Stimulated activated CD8-positive, alpha-beta memory T cell treated with anti-CD3 and anti-CD28 coated beads, Interleukin-12 subunit alpha, Interleukin-12 subunit beta, amount 100 ng/mL, for 1 hour (primary cell): ENCODE results near the gene RANGAP1.
"Not testable (repeated sequence)": the region's sequence is repeated elsewhere in the genome, so short reads cannot be mapped to it uniquely, and the experiment has no call there.

Source experiments
- DNase-seq: peaks from one replicate; pipeline ENCODE4 v3.0.0-alpha.2; 2020; ENCODE audit warnings: low read depth

Gene RANGAP1

DNA sequence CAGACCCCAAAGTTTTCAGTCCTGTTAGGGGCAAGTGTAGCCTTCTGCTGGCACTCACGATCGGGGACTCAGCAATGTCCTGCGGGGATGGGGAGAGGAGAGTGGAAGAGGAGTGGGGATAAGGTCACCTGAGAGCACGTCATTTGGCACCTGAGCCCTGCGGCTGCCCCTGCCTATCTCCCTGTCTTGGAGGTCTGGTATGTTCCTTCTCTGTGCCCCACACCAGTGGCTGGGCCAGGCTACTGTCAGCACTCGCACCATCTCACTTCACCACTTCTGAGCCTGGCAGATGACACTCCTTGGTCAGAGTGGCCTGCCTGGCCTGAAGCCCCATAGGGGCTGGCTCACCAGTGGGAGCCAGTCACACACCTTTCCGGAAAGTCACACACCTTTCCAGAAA lies 25.1 kb downstream of the RANGAP1 start:
- no peak for DNase-seq

DNA sequence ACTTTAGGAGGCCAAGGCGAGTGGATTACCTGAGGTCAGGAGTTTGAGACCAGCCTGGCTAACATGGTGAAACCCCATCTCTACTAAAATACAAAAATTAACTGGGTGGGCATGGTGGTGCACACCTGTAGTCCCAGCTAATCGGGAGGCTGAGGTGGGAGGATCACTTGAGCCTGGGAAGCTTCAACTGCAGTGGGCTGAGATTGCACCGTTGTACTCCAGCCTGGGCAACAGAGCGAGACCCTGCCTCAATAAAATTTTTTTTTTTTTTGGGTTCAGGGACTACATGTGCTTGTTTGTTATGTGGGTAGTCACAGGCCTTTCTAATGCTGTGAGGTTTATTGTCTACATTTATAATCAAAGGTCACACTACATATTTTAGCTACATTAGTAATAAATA lies 26.2 kb downstream of the RANGAP1 start:
- DNase-seq: not testable (repeated sequence)

DNA sequence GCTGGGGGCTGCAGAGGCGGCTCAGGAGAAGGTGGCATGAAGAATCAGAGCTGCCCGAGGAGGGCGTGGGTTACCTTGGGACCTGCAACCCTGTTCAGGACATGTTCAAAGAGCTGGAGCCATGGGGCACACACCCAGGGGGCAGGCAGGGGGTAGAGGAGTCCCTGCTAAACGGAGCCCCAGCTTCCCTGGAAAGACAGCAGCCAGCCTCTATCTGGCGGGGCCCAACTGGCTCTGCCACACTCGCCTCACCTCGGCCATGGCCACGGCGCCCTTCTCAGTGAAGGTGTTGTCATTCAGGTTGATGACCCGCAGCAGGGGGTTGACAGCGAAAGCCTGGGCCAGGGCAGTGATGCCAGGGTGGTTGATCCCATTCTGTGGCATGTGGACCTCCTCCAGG lies 28.3 kb downstream of the RANGAP1 start:
- no peak for DNase-seq

DNA sequence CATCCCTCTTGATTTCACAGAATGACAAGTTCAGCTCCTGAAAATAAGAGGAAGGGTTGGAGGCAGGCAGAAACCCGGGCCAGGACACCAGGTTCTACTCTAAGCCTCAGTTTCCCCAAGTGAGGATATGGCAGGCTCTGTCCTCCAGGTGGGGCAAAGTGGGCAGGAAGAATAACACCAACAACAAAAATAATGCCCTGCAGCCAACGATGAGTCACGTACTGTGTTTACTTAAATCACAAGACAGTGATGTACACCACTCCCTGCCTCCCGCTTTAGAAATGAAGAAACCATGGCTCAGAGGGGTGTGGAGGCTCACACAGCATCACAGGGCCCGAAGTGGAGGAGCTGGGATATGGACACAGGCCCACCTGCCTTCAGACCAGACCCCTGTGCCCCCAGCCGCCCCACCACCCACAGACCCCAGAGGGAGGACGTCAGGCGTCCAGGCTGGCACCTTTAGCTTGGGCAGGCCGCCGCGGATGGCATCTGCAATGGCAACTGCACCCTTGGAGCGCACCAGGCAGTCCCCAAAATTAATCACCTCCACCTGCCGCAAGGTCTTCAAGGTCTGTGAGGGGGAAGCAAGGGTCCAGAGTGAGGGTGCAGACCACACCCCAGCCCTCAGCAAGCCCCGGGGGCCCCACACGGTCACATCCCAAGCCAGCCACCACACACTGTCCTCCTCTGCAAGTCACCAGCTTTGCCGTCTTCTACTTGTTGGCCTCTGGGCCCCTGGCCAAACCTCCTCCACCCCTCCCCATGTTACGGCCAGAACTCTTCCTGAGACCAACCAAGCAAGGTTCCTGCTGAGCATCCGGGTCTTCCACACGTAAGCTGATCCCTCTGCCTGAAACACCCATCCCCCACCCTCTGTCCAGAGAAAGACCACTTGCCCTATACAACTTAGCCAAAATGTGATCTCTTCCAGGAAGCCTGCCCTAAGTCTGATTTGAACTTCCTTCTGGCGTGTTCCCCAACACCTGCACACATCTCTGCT lies 29.4 kb downstream of the RANGAP1 start:
- no peak for DNase-seq

DNA sequence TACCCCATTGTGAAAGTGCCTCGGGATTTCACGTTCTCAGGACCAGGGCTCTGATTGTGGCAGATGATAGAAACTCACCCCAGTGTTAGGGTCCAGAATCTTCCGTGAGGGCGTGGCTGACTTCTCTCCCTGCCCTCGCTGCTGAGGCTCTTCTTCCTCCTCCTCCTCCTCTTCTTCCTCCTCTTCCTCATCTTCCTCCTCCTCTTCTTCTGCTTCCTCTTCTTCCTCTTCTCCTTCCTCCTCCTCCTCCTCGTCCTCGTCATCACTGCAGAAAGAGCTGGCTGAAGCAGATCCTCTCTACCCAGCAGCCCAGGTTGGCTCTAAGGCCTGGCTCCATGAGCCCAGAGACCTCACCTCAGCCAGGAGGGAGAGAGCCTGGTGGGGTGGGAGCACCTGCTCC lies 31.8 kb downstream of the RANGAP1 start:
- DNase-seq: no peak

DNA sequence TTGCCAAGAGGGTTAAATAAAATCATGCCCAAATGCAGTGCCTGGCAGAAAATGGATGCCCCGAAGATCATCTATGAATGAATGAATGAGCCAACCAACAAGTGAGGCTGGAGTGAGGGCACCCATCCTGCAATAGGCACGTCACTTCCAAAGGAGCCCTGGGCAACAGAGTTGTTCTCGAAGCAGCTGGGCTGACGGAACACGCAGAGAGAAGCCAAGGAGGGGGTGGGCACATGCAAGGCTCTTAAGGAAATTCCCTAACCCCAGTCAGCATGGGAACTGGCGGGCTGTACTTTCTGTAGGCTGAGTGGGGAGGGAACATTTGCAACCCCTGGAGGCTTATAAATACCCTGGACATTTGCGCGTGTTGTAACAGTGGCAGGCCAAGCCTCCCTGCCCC lies 33.6 kb downstream of the RANGAP1 start:
- no peak for DNase-seq

DNA sequence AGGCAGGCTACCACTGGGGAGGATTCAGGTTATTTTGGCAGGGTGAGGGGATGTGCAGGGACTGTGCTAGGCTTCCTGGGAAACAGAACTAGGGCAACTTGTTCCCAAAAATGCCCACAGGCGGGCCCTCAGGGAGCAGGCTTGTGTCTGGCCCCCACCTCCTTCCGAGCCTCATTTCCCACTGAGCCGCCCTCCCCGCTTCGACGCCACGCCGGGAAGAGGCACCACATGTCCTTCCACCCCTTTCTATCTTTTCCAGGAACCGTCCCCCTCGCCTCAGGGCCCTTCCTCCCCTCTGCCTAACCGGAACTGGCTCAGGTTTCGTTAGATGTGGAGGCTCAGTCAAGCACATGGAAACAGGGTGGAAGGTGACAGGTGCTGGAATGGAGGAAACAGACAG lies 35.9 kb downstream of the RANGAP1 start:
- no peak for DNase-seq

DNA sequence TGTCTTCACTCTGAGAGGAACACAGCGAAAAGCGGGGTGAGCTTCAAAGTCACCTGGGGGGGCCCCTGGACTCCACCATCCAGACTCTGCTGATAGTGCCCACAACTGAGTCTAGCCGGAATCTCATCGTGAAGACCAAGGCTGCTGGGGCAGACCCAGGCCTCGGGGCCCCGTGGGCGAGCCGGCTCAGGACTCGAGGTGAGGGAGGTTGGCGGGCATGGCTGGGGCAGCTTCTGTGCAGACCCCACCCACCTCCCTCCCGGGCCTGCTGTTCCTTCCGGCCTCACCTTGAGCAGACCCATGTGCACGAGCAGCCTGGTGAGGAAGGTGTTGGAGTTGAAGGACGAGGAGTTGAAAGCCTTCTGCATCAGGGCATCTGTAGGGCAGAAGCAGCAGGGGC lies 36.5 kb downstream of the RANGAP1 start:
- no peak for DNase-seq

DNA sequence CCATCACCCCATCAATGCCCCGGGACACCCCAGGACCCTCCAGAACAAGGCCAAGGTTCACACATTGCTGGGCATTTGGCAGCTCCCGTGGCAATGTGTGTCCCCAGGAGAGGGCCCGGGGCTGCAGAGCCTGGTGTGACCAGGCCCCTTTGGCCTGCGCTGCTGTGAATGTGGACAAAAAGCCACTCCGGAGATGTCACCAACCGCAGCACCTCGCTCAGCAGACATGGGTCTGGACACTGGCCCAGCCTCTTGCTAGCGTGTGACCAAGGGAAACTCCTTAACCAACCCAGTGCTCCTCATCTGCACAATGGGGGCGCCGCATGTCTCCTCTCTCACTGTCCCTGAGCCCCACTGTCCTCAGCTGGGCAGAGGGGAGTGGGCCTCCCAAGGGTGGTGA lies 37.2 kb downstream of the RANGAP1 start:
- no peak for DNase-seq

DNA sequence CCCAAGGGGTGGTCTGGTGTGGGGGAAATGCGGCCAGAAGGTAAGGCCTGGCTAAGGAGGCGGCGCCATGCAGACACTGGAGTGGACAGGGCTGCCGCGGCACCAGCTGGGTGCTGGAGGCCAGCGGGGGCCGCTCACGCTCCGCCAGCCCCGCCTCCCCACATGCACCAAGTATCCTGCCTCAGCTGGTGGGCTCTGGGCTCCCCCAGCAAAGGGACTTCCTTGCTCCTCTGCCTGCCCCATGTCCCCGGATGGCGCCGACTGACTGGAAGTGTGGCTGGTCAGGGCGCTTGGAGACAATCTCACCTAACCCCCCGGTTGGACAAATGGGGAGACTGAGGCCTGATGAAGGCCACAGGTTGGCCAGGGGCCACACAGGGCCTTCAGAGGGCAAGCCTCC lies 37.7 kb downstream of the RANGAP1 start:
- no peak for DNase-seq

DNA sequence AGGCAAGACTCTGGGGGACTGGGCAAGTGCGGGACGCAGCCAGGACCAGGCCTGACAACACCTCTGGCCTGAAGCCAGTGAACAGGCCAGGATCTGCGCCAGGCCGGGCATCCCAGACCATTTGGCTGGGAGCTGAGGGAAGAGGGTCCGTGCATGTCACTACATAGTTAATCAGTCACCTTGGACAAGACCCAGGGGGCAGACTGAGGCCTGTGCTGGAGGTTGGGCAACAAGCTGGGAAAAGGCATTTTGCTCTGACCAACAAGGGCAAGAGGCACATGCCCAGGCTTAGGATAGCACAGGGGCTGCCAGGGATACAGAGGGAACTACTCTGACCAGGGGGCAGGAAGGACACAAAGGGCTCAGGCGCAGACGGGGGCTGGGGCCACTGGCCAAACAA lies 38.3 kb downstream of the RANGAP1 start:
- DNase-seq: no peak

DNA sequence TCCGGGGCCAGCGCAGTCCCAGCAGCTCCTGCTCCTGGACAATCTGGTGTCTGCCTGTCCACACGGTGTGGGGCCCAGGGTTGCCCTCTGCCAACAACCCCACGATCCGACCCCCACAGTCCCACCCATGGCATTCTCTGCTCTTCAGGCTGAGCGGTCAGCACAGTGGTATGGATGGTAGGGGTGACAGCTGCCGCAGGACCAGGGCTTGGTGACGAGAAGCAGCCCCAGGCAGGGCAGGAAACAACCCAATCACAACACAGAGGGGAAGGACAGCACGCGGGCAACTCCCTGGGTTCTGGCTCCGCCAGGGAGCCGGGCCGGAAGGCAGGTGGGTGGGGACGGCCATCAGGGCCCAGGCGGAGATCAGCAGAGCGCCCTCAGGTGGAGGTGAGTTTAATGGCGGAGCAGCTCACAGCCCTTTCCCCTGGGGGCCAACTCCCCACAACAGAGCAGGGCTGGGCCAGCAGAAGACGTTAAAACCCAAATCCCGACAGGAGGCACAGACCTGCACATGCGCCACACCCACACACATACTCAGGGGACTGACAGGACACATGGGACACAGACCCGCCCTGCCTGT lies 40.0 kb downstream of the RANGAP1 start:
- DNase-seq: no peak

DNA sequence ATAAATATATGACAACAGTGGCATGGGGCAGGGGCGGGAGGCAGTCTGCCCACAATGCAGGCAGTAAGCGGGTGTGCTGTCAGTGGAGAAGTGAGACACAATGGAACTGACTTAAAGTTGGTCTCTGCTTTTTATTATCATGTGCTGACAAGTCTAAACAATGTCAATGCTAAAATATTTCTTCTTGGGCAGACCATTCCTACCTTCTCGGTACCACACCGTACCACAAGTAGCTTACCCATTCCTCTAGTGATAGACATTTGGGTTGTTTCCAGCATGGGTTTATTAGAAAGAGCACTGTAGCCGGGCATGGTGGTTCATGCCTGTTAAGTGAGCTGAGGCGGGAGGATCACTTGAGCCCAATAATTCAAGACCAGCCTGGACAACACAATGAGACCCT lies 42.6 kb downstream of the RANGAP1 start:
- no peak for DNase-seq

DNA sequence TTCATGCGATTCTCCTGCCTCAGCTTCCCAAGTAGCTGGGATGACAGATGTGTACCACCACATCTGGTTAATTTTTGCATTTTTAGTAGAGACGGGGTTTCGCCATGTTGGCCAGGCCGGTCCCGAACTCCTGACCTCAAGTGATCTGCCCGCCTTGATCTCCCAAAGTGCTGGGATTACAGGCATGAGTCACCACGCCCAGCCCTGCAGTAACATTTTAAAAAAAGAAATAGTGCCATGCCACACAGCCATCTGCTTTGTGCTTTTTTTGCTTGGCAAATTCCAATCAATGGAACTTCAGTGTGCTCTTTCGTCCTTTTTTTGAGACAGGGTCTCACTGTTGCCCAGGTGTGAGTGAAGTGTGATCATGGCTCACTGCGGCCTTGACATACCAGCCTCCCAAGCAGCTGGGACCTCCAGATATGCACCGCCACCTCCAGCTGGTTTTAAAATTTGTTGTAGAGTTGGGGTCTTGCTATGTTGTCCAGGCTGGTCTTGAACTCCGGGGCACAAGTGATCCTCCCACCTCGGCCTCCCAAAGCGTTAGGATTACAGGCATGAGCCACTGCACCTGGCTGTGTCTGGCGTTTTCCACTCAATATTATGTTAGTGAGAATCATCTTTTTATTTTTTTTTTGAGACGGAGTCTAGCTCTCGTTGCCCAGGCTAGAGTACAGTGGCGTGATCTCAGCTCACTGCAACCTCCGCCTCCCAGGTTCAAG lies 43.4 kb downstream of the RANGAP1 start:
- DNase-seq: no peak

DNA sequence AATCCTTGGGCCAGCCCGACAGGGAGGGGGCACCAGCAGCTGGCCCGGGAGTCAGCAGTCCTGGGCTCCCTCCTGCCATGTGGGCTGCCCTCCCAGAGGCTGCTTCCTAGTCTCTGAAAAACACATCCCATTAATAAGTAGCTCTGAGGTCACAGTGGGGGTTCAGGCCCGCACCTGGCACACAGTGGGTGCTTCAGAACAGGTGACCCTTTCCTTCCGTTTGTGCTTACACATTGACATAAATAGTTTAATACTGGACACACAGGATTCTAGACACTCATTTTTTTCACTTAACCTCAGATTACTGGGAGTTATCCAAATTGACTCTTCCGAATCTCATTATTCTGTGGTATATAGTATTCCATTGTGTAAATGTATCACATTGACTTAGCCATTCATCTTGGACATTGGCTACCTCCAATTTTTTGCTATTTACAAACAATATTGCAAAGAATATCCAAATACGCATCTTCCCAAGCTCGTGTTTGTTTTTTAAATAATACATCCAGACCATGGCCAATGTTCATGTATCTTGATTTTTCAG lies 44.8 kb downstream of the RANGAP1 start:
- DNase-seq: no peak

DNA sequence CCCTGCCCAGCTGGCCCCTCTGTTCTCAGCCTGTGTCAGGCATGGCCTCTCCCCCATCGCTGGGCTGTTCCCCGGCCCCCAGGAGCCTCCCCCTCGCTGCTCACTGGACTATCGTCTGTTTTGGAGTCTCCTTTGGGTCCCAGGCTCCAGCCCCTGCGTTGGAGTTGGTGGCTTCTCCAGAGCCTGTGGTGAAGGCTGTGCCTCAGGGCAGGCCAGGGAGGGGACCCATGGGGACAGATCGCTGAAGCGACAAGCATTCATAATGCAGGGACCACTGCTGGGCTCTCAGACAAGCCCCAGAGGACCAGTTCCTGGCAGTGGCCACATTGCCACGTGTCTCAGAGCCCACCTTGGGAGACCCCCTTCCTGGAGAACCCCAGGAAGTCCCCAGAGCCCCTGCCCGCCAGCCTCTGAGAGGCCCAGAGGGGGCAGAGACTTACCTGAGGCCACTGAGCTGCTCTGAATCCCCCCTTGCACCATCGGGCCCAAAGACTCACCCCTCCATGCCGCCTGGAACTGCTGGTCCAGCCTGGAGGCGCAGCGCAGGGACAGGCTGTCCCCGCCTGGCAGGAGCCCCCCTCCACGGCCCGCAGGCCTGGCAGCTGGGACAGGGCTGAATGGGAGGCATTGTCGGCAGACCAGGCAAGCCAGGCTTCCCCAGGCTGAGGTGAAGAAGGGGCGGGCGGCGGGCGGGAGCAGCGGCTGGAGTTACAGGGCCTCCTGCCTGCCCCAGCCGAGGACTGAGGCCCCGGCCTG lies 45.4 kb downstream of the RANGAP1 start, which contains the start of gene CHADL:
TSS of gene CHADL (minus strand) at position 555 of the 756 bp plus-strand sequence. CDS start at position 505, 50 bp downstream.
- no peak for DNase-seq

DNA sequence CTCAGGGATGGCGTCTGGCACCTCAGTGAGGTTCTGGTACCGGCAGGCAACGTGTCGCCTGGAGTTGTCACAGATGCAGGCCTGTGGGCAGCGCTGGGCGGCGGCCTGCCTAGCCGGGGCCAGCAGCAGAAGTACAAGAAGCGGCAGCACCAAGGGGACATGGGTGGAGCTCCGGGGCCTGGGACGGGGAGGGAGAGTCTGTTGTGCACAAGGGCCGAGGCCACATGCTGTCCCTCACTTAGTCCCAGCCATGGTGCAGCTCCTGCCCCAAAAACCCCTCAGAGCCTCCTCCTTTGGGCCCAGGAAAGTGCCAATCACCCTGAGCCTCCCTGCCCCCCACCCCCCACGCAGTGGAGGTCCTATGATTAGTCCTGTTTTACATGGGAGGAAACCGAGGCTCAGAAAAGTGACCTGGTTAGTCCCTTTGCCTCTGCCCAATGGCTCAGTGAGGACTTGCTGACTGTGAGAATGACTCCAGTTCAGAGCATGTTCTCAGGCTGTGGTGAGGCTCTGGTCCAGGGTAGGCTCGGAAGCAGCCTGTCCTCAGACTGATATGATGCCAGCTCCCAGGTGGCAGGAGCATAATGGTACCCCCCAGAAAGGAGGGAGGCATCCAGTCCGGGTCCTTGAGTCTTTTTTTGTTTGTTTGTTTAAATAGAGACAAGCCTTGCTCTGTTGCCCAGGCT lies 46.4 kb downstream of the RANGAP1 start:
- DNase-seq: no peak

DNA sequence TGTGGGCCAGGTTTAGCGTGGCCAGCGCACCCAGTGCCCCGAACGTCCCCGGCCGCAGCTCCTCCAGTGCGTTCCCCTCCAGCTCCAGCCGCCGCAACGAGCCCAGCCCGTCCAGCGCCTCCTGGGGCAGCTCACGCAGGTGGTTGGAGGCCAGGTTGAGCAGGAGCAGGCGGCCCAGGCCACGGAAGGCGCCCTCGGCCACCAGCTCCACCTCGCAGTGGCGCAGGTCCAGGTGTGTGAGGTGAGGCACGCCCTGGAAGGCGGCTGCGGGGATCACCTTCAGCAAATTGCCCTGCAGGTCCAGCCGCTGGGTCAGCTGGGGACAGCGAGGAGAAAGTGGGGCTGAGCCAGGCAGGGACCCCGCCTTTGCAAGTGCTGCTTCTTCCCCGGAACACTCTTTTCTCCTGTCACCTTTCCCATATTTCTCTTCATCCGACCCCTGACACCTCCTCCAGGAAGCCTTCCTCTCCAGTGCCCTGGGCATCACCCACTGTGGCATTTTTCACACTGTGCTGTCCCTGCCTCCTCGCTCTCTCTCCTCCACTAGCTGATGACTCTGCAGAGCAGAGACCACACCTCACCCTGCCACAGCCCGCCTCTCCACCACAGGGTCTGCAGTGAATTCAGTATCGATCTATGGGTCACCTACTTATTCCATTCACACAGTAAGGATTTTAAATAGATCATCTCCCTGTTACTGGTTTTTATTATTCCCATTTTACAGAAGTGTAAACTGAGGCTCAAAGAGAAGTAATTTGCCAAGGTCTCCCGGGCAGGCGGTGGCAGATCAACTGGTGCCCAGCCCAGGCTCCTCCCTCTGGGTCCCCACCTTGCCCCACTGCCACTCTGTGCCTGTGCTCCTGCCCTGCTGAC lies 47.2 kb downstream of the RANGAP1 start:
- DNase-seq: no peak

DNA sequence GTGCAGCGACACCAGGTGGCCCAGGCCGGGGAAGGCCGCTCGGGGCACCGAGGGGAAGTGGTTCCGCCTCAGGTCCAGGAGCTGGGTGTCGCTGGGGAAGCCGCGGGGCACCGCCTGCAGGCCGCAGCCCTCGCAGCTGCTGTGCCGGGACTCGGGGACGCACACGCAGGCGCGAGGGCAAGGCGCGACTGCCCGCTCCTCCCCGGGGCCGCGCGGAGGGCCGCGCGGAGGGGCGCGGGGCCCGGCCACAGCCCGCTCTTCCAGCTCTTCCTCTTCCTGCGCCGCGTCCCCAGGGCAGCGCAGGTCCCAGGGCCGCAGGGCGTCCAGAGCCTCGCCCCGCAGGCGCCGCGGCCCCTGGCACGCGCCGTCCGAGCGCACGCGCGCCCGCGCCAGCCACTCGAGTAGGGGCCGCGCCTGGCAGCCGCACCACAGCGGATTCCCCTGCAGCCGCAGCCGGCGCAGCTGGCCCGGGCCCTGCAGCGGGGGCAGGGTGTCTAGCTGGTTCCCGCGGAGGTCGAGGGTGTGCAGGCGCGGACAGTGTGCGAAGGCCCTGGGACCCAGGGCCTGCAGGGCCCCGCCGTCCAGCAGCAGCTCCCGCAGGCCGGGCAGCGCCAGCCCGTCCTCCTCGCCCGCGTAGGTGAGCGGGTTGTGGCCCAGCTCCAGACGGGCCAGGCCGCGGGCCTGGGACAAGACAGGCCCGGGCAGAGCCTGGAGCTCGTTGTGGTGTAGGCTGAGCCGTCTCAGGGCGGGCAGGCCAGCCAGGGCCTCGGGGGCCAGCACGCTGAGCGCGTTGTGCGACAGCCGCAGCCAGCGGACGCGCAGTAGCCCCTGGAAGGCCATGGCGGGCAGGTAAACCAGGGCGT lies 48.0 kb downstream of the RANGAP1 start:
- peak; percentile 53 for DNase-seq
